WI38 (cell line): ENCODE results near the gene DGCR2.
"Not testable (repeated sequence)": the region's sequence is repeated elsewhere in the genome, so short reads cannot be mapped to it uniquely, and the experiment has no call there.

Experiments
- H3K4me3 ChIP-seq: 2 replicates; pipeline ENCODE4 v1.5.1; 2011; ENCODE audit warnings: low read depth, mild to moderate bottlenecking, control low read depth, low read length
- TF ChIP-seq, protein P1 (sequence below): IDR thresholded peaks from 2 replicates; pipeline ENCODE4 v1.5.1; 2012; ENCODE audit warnings: low read depth, mild to moderate bottlenecking, control low read depth, low read length

The DGCR2 gene

DNA sequence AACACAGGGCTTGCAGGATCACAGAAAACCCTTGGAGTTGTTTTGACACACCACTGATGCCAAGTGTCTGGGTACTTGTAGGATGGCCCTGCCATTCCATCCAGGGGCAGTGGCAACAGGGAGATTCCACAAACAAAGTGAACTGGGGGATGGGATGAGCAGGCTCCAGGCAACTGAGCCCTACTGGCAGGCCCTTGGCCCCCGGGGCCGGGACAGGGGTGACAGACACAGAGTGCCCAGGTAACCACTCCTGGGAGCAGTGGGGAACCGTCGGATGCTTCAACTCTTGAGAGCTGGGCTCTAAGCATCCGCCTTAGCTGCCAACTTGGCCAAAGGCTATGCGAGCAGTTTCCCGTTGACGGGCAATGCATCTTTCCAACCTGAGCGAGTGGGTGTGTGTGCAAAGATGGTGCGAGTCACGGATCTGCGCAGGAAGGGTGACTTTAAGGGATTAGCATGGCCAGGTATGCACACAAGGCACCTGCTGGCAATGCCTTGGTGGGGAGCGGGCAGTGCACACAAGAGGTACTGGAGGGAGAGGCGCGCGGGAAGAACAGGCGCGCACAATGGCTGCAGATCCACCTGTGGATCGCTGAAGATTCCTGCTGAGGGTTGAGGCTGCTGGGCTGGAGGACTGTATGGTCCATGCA lies 103.1 kb downstream of the DGCR2 start:
- H3K4me3 ChIP-seq: no peak overlapping the region
- TF ChIP-seq, protein P1, sequence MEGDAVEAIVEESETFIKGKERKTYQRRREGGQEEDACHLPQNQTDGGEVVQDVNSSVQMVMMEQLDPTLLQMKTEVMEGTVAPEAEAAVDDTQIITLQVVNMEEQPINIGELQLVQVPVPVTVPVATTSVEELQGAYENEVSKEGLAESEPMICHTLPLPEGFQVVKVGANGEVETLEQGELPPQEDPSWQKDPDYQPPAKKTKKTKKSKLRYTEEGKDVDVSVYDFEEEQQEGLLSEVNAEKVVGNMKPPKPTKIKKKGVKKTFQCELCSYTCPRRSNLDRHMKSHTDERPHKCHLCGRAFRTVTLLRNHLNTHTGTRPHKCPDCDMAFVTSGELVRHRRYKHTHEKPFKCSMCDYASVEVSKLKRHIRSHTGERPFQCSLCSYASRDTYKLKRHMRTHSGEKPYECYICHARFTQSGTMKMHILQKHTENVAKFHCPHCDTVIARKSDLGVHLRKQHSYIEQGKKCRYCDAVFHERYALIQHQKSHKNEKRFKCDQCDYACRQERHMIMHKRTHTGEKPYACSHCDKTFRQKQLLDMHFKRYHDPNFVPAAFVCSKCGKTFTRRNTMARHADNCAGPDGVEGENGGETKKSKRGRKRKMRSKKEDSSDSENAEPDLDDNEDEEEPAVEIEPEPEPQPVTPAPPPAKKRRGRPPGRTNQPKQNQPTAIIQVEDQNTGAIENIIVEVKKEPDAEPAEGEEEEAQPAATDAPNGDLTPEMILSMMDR: no peak

DNA sequence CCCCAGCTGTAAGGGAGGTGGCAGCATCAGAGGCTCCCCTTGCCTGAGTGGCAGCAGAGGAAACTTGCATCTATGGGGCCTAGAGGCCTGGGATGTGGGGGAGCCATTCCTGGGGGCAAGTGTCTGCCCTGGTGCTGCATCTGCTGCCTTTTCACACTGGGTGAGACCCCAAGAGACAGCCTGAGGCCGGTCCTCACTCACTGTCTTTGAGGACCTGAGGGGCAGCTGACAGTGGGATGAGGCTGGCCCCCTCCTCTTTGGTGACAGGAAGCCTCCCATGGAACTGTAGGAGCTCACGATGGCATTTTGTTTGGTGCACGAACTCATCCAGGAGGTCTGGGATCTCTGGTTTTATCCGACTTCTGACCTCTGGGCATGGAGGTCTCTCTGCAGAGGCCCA lies 104.0 kb downstream of the DGCR2 start:
- TF ChIP-seq, protein P1: no peak
- H3K4me3 ChIP-seq: no peak overlapping the region

- no peak overlapping the region for H3K4me3 ChIP-seq
- TF ChIP-seq, protein P1: no peak
Measured at GRCh38 chr22:19016081-19016766, 106.0 kb downstream of the DGCR2 start.

GRCh38 chr22:19014886-19015285 lies 107.3 kb downstream of the DGCR2 start:
- TF ChIP-seq, protein P1: no peak

GRCh38 chr22:19013881-19014598 lies 108.2 kb downstream of the DGCR2 start:
- H3K4me3 ChIP-seq: not testable (repeated sequence)

More at GRCh38 chr22:19014886-19015285, 107.3 kb downstream of the DGCR2 start:
- no peak overlapping the region for H3K4me3 ChIP-seq

DNA sequence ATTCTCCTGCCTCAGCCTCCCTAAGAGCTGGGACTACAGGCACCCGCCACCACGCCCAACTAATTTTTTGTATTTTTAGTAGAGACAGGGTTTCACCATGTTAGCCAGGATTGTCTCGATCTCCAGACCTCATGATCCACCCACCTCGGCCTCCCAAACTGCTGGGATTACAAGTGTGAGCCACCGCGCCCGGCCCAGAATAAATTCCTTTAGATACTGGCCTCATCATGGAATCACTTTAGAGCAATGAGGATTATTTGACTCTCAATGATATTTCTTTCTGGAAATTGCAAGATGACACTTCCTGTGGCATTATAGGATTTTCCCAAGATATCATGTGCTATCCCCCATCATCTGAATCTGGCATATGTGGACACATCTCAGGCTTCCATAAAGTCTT lies 108.8 kb downstream of the DGCR2 start:
- not testable (repeated sequence) for H3K4me3 ChIP-seq

- TF ChIP-seq, protein P1: no peak
- no peak overlapping the region for H3K4me3 ChIP-seq
Measured at GRCh38 chr22:19012308-19012986, 109.8 kb downstream of the DGCR2 start.

- not testable (repeated sequence) for H3K4me3 ChIP-seq
Measured at GRCh38 chr22:19011611-19012010, 110.6 kb downstream of the DGCR2 start.
